HG03103 (cell line): ENCODE measurements around the gene NSUN5.
"Not testable (repeated sequence)": the region's sequence is repeated elsewhere in the genome, so short reads cannot be mapped to it uniquely, and the experiment has no call there.

ENCODE experiments used
- ATAC-seq: cut with Tn5 transposase; IDR thresholded peaks from one replicate; pipeline ENCODE4 v1.9.1; 2021; ENCODE audit warnings: low read depth; ENCODE audit not compliant: unreplicated experiment

The NSUN5 gene

DNA sequence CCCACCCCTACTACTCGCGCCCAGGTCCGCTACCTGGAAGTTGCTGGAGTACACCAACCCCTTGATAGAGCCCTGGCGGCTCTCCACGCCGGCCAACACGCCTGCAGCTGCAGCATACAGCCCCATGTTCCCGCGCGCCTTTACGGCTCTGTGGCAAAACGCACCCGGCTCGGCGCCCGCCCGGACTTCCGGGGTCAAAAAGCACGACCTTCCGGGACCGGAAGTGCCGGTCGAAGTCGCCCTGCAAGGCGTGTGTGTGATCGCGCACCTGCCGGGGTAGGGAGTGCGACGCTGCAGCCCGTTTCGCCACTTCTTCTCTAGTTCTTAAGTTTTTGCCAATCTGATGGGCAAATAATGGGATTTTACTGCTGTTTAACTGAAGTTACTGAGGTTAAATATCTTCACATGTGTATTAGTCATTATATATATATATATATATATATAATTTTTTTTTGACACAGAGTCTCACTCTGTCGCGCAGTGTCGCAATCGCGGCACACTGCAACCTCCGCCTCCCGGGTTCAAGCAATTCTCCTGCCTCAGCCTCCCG, at the start of gene NSUN5:
NSUN5 (minus strand) TSS at position 162 of the 550 bp plus-strand sequence; CDS start at position 126, 36 bp downstream.
- ATAC-seq: peak; percentile 81

DNA sequence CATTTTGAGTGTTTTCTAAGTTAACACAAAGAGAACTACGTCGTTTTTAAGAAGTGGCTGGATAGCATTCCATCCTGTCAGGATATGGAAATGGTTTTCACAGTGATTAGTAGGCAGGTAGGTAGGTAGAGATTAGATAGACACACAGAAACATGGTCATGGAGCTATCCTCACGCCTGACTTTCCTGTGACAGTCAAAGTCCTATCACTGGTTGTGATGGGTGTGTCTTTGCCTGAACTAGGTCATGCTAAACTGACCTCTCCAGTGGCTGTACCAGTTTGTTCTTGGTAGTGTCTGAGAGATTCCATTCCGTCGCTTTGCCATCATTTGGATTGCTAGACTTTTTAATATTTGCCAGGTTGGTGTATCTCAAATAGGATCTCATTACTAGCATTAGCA, 47.5 kb upstream of the NSUN5 start:
- no peak for ATAC-seq

DNA sequence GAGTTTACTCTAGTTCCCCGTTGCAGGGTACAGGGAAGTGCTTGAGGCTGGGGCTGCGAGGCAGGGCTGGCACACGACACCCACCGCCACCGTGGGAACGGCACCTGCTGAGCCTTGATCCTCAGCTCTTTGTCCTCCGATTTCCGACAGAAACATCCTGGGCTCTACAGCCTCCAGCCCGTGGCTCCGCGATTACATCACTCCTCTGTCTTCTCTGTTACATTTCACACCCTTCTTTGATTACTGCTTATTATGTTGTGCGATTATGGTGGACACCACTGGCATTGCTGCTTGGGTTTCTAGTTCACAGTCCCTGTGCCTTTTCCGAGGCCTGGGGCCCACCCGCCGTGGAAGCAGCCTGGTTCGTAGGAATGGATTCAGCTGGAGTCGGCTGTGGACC, 46.2 kb upstream of the NSUN5 start:
- ATAC-seq: no peak

DNA sequence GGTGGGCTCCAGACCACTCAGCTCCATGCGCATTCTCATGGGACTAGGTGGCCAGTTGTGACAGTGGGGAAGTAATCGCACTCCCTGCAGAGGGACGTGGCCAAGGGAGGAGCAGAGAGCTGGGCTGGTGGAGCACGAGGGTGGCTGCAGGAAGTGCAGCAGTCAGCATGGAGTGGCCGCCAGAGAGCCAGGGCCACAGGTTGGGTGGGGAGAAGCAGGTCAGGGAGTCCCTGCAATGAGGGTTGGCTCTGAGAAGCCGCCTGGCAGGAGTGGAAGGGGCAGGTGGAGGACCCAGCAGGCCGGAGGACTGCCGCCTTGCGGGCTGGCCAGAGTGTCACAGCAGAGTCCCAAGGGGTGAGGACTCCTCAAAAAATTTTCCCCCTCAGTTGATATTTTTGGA, 45.6 kb upstream of the NSUN5 start:
- no peak for ATAC-seq

DNA sequence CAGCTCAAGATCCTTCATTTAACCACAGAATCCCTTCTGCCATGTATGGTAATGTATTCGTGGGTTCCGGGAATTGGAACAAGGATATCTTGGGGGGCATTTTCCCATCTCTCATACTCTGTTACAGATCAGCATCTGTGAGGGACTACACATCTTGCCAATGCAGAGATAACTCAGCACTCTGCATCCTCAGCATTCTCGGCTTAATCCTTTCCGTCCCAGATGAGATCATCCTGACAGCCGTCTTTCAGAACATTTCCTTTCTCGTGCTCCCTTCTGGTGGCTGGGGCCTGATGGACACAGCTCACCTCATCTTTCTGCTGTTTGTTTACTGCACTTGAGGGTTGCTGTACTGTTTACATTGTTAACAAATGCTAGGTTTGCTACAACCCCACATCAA, 44.6 kb upstream of the NSUN5 start:
- no peak for ATAC-seq

DNA sequence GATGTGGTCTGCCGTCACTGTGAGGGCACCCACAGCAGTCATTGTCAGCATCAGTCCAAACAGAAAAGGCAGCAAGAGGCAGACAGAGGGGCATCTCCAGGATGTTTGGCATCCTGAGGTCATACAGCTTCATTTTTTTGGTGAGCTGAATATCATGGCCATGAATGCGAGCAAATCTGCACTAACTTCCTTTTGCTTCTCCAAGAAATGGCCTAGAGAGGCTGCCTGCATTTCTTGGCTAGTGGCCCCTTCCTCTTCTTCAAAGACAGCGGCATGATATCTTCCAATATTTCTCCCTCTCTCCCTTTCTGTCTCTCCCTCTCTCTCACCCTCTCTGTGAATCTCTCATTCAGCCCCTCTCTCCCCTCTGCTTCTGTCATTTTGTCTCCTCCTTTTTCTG, 44.2 kb upstream of the NSUN5 start:
- no peak for ATAC-seq

DNA sequence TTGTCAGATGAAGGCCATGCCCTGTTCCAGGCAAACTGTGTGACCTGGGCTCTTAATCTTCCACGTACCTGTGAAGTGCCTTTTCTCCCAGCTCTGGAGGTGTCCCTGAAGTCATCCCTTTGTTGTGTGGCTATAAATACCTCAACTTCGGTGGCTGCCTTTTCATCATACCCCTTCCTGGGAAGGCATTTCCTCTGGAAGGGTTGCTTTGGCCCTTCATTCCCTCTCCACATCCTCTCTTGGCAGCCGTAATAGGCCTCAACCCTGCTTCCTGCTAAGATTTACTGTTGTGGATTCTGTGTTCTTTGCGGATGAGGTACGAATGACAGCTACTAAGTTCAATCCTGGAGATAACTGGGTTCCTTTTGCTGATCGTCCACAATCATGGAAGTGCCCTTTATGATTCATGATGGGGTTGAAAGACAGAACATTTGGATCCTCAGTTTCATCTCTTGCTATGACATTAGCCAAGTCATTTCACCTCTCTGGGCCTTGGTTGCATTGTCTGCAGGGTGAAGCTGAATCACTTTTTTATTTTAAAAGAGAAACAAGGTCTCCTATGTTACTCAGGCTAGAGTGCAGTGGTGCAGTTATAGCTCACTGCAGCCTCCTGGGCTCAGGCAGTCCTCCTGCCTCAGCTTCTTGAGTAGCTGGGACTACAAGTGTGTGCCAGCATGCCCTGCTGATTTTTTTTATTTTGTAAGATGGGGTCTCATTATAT, 43.0 kb upstream of the NSUN5 start:
- no peak for ATAC-seq

DNA sequence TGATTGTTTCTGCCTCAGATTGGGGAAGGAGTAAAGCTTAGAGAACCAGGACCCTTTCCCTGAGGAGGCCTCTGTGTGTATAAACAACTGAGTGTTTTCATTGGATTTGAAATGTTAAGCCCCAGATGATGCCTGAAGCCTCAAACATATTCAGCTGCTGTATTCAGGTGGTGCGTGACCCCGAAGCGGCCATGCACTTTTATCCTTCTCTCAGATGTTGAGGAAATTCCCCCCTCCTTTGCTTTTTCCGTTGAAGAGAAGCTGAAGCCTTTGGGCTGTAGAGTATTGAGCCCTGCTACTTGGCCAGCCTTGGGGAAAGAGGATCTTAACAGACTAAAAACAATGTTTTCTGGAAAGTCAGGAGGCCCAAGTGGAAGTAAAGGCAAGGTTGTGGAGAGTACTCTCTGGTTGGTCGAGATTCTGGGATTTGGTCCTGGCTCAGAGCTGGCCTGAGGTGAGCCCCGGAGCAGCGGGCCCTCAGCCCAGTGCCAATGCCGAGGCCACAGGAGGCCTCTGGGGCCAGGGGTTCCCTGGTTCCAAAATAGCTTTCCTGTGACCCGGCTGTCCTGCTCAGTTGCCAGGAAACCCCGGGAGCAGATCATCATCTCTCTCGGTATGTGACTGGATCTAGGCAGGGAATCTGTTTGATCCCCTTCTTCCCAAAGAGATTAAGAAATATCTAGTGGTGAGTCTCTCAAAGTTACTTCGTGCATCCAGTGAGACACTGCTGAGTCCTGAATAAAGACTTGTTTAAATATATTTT, 41.9 kb upstream of the NSUN5 start:
- no peak for ATAC-seq

DNA sequence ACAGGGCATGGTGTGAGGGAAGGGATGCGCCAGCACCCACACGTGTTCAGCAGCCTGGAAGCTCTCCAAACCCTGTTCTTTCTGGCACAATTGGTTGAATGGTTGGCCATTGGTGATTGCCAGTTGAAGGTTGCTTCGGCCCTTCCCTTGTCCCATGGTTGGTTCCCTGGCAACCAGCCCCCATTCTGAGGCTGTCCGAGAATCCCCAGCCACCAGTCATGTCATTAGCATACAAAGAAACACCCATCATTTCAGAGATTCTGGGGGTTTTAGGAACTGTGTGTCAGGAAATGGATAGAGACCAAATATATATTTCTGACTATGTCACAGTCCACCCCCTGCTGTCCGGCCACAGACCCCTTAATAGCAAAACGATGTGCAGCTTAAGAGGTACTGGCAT, 41.1 kb upstream of the NSUN5 start:
- no peak for ATAC-seq

DNA sequence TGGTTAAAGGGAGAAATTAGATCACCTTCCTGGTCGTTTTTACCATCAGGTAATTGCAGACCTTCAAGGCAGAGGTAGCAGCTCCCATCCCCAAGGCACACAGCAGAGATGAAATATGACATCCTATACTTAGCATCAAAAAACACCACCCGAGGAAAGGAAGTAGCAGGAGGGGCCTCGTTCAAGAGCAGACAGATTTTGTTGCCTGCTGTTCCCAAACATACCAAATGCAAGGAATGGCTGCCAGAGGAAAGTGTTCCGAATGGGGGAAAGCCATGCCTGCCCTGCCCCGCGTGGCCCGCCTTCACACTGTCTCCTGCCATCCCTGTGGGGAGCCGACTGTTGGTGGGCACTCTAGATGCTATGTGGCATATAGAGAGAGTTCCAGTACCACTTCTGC, 37.3 kb upstream of the NSUN5 start:
- ATAC-seq: no peak

DNA sequence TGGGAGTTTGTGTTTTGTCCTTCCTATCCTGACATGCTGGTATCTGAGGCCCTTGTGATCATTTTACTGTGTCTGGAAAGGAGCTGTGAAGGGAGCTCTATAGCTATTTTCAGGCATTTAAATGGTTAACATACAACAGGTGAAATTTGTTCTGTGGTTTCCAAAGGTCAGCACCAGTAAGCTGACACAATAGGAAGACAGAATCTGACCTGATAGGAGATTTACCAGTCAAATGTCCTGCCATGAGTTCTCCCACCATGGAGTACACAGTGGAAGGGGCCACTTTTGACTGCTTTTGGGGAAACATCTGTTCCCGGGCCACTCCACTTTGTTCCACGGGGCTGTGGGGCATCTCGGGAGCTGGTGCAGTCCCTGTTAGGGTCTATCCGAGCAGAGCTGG, 36.9 kb upstream of the NSUN5 start:
- no peak for ATAC-seq

DNA sequence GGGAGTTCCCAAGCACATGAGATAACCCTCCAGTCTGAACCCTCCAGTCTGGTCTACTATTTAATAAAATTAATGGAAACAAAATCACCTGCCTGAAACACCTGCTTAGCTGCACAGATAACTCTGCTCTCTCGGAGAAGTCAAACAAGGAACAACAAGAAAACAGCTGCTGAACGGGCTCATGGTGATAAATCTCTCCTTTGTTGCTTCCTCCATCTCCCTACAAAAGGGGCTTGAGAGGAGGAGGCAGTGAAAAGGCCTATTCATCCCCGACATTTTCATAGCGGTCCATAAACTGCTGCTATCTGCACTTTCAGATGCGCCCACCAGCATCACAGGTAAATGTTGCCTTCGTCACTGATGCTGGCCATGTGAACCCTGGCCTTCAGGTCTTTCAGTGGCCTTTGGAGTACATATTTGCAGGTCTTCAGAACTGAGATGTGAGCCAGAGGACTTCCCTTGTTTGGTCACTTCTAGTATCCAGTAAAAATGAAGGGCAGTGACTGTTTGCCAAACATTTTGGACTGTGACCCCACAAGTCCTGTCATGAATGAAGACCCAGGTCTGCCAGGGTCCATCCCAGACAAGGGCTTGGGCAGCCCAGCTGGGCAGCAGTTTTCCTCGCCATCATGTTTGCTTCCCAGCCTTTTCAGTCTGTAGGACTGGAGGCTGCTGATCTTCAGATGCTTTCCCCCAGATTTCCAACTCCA, 35.2 kb upstream of the NSUN5 start:
- no peak for ATAC-seq

DNA sequence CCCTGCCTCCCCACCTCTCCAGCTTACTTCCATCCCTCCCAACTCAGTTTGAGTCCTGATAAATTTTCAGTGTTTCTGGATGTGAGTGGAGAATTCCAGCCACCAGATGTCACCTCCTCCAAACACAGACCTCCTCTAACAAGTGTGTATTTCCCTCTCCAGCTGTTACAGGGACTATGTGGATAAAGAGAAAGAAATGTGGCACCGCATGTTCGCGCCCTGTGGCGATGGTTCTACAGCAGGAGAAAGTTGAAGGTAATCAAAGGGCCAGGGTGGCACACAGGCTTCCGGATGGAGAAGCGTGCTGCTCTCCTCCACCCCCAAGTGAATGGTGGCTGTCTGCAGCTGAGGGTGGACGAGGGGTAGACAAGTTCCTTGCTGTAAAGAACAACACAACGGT, 34.0 kb upstream of the NSUN5 start:
- no peak for ATAC-seq

DNA sequence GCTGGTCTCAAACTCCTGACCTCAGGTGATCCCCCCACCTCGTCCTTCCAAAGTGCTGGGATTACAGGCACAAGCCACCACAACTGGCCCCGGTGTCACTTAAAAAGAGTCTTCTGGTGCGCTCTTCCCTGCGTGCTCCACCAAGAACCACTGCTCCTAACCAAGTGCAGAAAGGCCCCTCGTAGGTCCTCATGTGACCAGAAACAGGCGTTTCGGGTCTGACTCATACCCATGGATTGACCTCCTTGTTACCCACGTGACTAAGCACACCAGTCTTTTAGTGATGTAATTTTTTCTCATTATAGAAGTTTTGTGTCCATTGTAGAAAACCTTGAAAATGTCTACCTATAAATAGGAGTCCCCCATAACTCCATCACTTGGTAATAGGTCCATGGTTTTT, 33.3 kb upstream of the NSUN5 start:
- no peak for ATAC-seq

DNA sequence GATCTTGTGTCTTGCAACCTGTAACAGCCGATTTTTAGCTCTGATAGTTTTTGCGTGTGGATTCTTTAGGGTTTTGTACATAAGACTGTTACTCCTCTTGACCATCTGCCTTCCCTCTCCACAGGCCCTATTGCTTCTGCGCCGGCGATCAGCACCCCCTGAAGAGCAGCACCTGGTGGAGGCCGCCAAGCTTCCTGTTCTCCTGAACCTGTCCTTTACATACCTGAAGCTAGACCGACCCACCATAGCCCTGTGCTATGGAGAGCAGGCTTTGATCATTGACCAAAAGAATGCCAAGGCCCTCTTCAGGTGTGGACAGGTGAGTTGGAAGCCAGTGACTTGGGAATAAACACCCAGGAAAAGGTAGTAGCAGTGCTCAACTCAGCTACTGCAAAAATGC, 31.9 kb upstream of the NSUN5 start:
- ATAC-seq: no peak

DNA sequence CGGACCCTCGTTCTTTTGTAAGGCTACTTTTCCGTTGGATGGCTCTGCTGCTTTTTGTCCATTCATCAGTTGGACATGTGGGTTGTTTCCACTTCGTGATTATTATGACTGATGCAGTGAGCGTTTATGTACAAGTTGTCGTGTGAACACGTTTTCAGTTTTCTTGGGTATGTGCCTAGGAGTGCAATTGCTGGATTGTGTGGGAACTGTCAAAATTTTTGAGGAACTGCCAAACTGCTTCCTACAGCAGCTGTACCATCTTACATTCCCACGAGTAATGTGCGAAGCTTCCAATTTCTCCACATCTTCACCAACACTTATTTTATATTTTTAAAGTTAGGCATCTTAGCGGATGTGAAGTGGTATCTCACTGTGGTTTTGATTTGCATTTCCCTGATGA, 29.7 kb upstream of the NSUN5 start:
- no peak for ATAC-seq

DNA sequence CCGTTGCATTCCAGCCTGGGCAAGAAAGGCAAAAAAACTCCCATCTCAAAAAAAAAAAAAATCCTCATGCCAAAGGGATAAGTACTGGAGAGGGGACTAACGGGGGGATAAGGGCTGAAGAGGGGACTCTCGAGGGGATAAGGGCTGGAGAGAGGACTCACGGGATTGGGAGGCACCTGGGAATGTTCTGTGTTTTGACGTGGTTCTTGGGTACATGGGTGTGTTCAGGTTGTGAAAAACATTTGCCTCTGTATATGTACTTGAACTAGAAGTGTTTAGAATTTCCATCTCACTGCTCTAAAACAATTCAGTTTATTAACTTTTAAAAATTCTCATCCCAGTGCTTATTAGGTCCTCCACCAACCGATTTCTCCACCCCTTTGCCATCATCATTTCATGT, 23.8 kb upstream of the NSUN5 start:
- ATAC-seq: no peak

DNA sequence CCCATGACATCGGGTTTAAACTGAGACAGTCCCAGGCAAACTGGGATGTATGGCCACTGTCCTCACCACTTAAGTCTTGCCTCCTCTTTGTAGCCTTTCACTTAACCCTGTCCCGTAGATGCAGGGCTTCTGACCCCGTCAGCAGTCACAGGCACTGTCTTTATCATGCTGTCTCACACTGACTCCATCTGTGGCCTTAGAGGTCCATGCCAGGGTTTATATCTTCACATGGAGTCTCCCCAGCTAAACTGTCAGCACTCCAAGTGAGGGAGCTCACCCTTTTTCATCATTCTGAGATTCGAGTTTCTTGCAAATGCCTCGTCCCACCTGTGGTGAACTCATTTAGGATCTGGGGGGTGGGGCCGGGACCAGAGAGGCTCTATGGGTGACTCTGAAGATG, 22.1 kb upstream of the NSUN5 start:
- ATAC-seq: no peak

DNA sequence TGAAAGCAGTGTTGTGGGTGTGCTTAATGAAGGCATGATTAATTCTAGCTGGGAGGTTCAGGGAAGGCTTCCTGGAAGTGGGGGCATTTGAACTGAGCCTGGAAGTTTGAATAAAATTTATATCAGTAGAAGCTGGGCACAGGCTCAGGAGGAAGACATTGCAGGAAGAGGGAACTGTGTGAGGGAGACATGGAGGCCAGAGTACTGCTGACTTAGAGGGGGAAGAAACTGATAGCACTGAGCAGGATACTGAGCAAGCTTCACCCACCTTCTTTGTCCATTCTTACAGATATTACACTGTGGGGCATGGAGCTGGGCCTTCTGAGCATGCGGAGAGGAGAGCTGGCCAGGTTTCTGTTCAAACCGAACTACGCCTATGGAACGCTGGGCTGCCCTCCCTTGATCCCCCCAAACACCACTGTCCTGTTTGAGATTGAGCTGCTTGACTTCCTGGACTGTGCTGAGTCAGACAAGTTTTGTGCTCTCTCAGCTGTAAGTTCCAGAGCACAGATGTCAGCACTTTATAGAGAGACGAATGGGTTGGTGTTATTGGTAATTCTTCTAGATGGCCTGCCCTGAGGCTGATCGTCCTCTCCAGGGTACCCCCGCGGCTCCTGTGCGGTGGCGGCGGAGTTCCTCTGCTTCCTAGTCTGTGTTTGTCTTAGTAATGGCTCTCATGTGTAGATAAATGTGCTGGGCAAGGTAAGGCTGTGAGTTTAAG, 21.4 kb upstream of the NSUN5 start:
- no peak for ATAC-seq

DNA sequence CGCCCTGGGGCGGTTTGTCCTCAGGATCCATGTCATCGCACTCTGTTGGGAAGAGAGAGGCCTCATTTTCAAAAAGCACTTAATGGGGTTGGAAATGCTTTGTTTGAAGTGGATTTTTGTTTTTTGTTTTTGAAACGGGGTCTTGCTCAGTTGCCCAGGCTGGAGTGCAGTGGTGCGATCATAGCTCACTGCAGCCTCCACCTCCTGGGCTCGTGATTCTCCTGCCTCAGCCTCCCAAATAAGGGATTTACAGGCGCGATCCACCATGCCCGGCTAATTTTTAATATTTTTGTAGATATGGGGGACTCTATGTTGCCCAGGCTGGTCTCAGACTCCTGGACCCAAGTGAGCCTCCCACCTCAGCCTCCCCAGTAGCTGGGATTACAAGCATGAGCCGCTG, 20.1 kb upstream of the NSUN5 start:
- no peak for ATAC-seq

DNA sequence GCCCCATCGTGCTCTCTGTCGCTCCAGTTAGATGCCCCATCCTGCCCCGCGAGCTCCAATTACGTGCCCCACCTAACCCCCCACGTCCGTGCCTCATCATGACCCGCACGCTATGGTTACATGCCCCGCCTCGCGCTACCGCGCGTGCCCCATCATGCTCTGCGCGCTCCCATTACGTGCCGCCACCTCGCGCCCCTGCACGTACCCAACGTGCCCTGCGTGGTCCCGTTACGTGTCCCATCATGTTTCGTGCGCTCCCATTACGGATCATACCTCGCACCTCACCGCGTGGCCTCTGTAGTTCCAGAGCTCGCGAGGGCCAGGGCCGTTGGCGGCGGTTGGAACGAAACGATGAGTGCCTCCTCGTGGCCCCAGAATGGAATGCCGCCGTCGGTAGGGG, 19.3 kb upstream of the NSUN5 start, which contains the start of the genes FKBP6 and TRIM50:
FKBP6 (plus strand) TSS at position 240 of the 400 bp plus-strand sequence. CDS start 268 bp downstream, outside the sequence.
TRIM50 (minus strand) TSS at position 161 of the 400 bp plus-strand sequence. CDS start 3,295 bp downstream, outside the sequence.
- ATAC-seq: not testable (repeated sequence)
